ENCODE measurements around the gene PABPC1L.
"Not testable (repeated sequence)": the region's sequence is repeated elsewhere in the genome, so short reads cannot be mapped to it uniquely, and the experiment has no call there.

Gene PABPC1L

DNA sequence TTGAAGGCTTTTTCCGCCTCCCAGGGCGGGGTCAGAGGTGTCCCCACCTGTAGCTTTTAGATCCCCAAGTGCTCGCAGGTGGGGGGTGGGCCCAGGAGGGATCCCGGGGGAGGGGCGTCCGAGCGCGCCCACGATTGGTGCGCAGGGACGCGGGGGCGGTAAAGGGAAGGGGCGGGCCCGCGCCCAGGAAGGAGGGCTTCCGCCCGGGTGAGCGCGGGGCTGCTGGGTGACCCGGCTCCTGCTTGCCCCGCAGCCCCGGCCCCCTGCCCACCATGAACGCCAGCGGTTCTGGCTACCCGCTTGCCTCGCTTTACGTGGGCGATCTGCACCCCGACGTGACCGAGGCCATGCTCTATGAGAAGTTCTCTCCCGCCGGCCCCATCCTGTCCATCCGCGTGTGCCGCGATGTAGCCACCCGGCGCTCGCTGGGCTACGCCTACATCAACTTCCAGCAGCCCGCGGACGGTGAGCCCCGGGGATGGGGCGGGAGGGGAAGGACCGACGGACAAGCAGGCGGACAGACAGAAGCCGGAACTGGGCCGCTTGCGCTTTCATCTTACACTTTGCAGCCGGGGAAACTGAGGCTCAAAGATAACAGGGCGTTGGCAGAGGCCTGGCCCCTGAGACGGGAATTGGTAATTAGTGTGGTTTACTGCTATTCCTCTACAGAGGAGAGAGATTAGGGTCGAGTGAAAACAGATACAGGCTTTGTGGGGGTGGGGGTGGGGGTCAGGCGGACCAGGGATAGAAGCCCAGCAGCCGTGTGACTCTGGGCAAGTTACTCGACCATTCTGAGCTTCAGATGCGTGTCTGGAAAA, at the start of gene PABPC1L:
Gene PABPC1L, plus strand, starts transcription at position 189 of the 818 bp plus-strand sequence. Its CDS starts 84 bp downstream, at position 273.
- Mint-ChIP-seq H3K4me1 (peaks cover 34% of the 10 kb centered on the region), H3K36me3 (ENCODE audit: low read depth) (peaks cover 36% of the 10 kb centered on the region), H3K4me3 (peak within 1 kb of the TSS; percentile 87), H3K27me3 (ENCODE audit: low read depth, poor library complexity) (no peaks in the 10 kb centered on the region), H3K27ac (peak within 1 kb of the TSS; percentile 83), H3K9me3 (no peaks in the 10 kb centered on the region)
- DNase-seq: peak; percentile 75
- TF ChIP-seq, protein P1, sequence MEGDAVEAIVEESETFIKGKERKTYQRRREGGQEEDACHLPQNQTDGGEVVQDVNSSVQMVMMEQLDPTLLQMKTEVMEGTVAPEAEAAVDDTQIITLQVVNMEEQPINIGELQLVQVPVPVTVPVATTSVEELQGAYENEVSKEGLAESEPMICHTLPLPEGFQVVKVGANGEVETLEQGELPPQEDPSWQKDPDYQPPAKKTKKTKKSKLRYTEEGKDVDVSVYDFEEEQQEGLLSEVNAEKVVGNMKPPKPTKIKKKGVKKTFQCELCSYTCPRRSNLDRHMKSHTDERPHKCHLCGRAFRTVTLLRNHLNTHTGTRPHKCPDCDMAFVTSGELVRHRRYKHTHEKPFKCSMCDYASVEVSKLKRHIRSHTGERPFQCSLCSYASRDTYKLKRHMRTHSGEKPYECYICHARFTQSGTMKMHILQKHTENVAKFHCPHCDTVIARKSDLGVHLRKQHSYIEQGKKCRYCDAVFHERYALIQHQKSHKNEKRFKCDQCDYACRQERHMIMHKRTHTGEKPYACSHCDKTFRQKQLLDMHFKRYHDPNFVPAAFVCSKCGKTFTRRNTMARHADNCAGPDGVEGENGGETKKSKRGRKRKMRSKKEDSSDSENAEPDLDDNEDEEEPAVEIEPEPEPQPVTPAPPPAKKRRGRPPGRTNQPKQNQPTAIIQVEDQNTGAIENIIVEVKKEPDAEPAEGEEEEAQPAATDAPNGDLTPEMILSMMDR (IDR thresholded peaks at IDR 0.05): no peak

DNA sequence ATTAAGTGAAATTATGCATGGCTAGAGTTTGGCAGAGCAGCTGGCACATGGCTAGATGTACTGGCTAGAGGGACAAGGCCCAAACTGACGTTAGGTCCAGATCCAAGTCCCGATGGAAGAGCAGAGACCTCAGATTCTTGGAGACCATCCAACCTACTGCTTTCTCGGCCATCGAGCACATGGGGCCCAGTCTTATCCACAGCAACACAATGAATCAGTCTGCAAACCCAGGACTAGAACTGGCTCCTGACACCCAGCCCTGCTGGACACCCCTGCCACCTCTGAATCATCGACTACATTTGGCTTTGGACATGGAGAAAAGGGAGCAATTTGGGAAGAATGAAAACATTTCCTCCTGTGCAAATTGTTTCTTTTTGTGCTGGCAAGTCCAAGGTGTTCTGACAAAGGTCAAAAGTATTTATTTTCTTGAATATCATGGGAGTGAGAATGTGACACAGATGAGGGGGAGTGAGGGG, 48.3 kb upstream of the PABPC1L start:
- DNase-seq: no peak
- Mint-ChIP-seq H3K36me3 (ENCODE audit: low read depth) (no peaks in the 10 kb centered on the region), H3K27ac (no peak overlapping the region)

DNA sequence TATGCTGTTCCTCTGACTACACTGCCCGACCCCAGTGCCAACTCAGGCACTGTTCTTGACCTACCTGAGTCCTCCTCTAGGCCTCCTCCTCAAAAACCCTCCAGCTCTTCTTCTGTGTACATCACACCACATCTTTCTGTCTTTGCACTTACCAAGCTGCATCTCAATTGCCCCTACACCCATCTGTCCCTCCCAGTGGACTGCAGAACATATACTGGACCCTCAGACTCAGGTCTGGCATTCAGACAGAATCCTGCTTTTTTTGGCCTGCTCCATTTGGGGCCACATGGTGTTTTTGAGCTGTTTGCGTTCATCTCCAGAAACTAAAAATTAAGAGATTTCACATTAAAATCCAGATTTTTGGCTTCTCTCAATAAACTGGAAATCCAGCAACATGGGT, 47.6 kb upstream of the PABPC1L start:
- peaks cover 5% of the 10 kb centered on the region for H3K9me3 Mint-ChIP-seq
- DNase-seq: no peak
- H3K36me3 Mint-ChIP-seq (ENCODE audit: low read depth): no peaks in the 10 kb centered on the region
- peaks cover 43% of the 10 kb centered on the region for H3K4me1 Mint-ChIP-seq
- TF ChIP-seq, protein P1 (IDR thresholded peaks at IDR 0.05): no peak
- no peak overlapping the region for H3K4me3 Mint-ChIP-seq
- no peak overlapping the region for H3K27ac Mint-ChIP-seq
- peaks cover 15% of the 10 kb centered on the region for H3K27me3 Mint-ChIP-seq (ENCODE audit: low read depth, poor library complexity)

More for the DNA sequence above, 48.3 kb upstream of the PABPC1L start:
- Mint-ChIP-seq H3K27me3 (ENCODE audit: low read depth, poor library complexity) (peaks cover 15% of the 10 kb centered on the region), H3K9me3 (peaks cover 5% of the 10 kb centered on the region), H3K4me3 (no peak overlapping the region), H3K4me1 (peaks cover 43% of the 10 kb centered on the region)
- TF ChIP-seq, protein P1 (IDR thresholded peaks at IDR 0.05): no peak

DNA sequence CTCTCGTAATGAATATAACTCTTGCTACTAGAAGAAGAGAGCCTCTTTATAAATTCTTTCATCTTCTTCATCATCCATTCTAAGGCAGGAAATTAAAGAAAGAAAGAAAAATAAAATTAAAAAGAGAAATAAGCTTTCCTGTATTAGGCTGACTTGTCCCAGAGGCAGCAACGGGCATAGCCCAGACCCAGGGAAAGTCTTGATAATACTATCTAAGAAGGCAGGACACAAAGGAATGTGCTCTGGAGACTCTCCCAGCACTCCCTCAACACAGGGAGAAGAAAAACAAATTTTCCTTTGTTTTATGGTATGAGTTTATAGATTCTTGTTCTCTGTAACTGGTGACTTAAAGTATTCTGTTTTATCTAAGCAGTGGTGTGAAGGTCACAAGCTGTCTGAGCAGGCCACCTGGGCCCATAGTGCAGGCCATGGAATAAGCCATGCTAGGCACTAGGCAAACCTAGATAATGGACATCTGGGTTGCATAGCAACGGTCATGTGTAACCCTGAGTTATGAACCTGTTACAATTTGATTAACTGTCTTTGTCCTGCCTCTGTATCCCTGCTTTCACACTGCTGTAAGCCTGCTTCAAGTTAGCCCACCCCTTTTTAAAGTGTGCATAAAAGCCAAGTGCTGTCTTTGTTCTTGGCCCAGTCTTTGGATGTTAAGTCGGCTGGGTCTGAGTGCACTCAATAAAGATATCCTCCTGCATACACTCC, 46.3 kb upstream of the PABPC1L start:
- not testable (repeated sequence) for H3K27ac Mint-ChIP-seq

DNA sequence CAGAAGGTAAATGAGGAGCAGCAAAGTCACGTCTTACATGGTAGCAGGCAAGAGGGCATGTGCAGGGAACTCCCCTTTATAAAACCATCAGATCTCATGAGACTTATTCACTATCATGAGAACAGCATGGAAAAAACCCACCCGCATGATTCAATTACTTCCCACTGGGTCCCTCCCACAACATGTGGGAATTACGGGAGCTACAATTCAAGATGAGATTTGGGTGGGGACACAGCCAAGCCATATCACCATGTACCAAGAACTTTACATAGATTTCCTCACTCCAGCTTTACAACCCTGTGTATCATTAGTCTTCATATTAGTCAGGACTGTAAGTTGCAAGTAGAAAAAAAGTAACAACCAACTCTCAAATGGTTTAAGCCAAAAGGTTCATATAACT, 45.4 kb upstream of the PABPC1L start:
- not testable (repeated sequence) for DNase-seq, H3K4me3 Mint-ChIP-seq
- peaks cover 26% of the 10 kb centered on the region for H3K27me3 Mint-ChIP-seq (ENCODE audit: low read depth, poor library complexity)

More for the DNA sequence above, 46.3 kb upstream of the PABPC1L start:
- H3K27me3 Mint-ChIP-seq (ENCODE audit: low read depth, poor library complexity): peaks cover 23% of the 10 kb centered on the region
- not testable (repeated sequence) for DNase-seq; H3K9me3 Mint-ChIP-seq; H3K4me3 Mint-ChIP-seq; H3K36me3 Mint-ChIP-seq (ENCODE audit: low read depth)
- H3K4me1 Mint-ChIP-seq: peaks cover 42% of the 10 kb centered on the region

DNA sequence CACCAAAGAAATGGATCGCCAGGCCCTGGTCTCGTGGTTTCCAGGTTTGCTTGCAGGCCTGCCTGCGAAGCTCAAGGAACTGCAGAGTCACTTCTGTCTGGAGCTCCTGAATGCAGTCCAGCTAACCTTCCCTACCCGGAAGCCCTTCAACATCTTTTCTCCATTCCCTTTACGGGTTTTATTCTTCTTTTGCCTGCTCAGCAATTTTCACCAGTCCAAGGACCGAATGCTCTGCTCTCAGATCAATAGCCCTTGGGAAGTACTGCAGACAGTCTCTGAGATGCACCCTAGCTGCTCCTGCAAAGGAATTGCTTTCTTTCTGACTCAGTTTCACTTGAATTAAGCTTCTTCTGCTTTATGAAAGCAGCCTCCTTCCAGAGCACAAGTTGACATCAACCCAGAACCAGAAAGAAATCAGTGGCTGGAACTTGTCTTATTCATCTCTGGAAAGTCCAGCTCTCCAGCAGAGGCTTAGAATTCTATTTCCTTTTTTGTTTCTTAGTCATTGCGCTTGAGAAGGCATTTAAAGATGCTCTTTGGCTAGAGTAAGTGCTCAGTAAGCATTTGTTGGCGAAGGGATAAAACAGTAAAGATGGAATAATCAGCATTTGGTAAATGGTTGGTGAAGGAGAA, 43.0 kb upstream of the PABPC1L start:
- DNase-seq: no peak
- H3K36me3 Mint-ChIP-seq (ENCODE audit: low read depth): no peaks in the 10 kb centered on the region
- H3K9me3 Mint-ChIP-seq: no peaks in the 10 kb centered on the region
- peaks cover 19% of the 10 kb centered on the region for H3K4me1 Mint-ChIP-seq
- no peak overlapping the region for H3K4me3 Mint-ChIP-seq
- TF ChIP-seq, protein P1 (IDR thresholded peaks at IDR 0.05): no peak
- no peak overlapping the region for H3K27ac Mint-ChIP-seq
- H3K27me3 Mint-ChIP-seq (ENCODE audit: low read depth, poor library complexity): peaks cover 35% of the 10 kb centered on the region

More for the DNA sequence above, 45.4 kb upstream of the PABPC1L start:
- H3K36me3 Mint-ChIP-seq (ENCODE audit: low read depth); H3K9me3 Mint-ChIP-seq; H3K27ac Mint-ChIP-seq: not testable (repeated sequence)
- peaks cover 34% of the 10 kb centered on the region for H3K4me1 Mint-ChIP-seq
